Neural progenitor cell (in vitro differentiated cells): ENCODE results near the gene CALHM2.

ENCODE experiments used
- CTCF ChIP-seq: fragments of 200-600 bp; sonication (generic); IDR thresholded peaks from 2 replicates; pipeline ENCODE4 v1.5.1; 2017; ENCODE audit warnings: antibody characterized with exemption, mild to moderate bottlenecking
- EZH2 ChIP-seq: fragments of 200-600 bp; sonication (generic); IDR thresholded peaks from 2 replicates; pipeline ENCODE4 v1.6.1; 2017; ENCODE audit warnings: antibody characterized with exemption, mild to moderate bottlenecking, moderate library complexity

- TF ChIP-seq CTCF, result no peak
- no peak for TF ChIP-seq EZH2
Measured at GRCh38 chr10:103433858-103434257, 18.3 kb downstream of the CALHM2 start.
